PC-9 (cell line): Measurements from ENCODE around the gene CEP68.

ENCODE experiments used
- CTCF ChIP-seq: fragments of 200-600 bp; sonication (generic); conservative IDR thresholded peaks from 2 replicates; pipeline ENCODE4 v1.6.1; 2017; ENCODE audit warnings: mixed run types, antibody characterized with exemption, mild to moderate bottlenecking, moderate library complexity
- EZH2 ChIP-seq: fragments of 200-600 bp; sonication (generic); IDR thresholded peaks from 2 replicates; pipeline ENCODE4 v1.8.0; 2017; ENCODE audit warnings: antibody characterized with exemption, low read depth

- TF ChIP-seq CTCF: no peak; the same call in 1 of the 2 replicates
- no peak for TF ChIP-seq EZH2
Measured at GRCh38 chr2:65033178-65033577, 23.0 kb upstream of the CEP68 start.
